ENCODE data around the gene MUTYH. TPM values are rescaled to one million over a fixed set of nuclear protein-coding genes. Genes with fewer than 3 reads are reported as not detected.

MUTYH gene
- total and polyA plus RNA-seq, 2 of the 8 experiments (the other 6 are each of a cell fraction or from before 2014, with no cell fraction given): 51.9 to 65.7 TPM

DNA sequence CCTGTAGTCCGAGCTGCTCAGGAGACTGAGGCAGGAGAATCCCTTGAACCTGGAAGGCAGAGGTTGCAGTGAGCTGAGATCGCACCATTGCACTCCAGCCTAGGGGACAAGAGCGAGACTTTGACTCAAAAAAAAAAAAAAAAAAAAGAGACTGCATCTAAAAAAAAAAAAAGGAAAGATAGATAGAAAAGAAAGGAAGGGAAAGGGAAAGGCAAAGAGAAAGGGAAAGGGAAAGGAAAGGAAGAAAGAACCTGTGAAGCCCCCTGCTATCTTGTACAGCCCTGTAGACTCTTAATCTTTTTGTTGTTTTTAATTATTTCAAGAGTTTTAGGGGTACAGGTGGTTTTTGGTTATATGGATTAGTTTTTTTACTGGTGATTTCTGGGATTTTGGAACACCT, 46.0 kb upstream of the MUTYH start:
- H3K4me1 ChIP-seq (replicated peaks in 1 of 4; ENCODE audit: control insufficient read depth in 3 of 4, insufficient read depth in 4 of 4, low read length in 3 of 4): no peaks in the 10 kb centered on the region
- no peak for FAIRE-seq
- no peak for TF ChIP-seq EP300 (IDR thresholded peaks at IDR 0.05; ENCODE audit: borderline replicate concordance in 1 of 2, low read depth in 2 of 2, low read length in 2 of 2)
- no peak for TF ChIP-seq MAFK (IDR thresholded peaks at IDR 0.05; ENCODE audit: low read depth, low read length)
- TF ChIP-seq, protein P1, sequence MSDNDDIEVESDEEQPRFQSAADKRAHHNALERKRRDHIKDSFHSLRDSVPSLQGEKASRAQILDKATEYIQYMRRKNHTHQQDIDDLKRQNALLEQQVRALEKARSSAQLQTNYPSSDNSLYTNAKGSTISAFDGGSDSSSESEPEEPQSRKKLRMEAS (IDR thresholded peaks at IDR 0.05): no peak
- TF ChIP-seq RAD21 (IDR thresholded peaks at IDR 0.05 in 1 of 2, conservative IDR thresholded peaks at IDR 0.05 in 1 of 2; ENCODE audit: low read depth in 2 of 2, low read length in 2 of 2): no peak
- no peak for TF ChIP-seq NANOG (IDR thresholded peaks at IDR 0.05; ENCODE audit: insufficient read depth, low read depth, low read length, poor library complexity, severe bottlenecking)
- no peak for TF ChIP-seq BRCA1 (IDR thresholded peaks at IDR 0.05; ENCODE audit: low read depth, low read length)
- no peak for TF ChIP-seq TCF12 (IDR thresholded peaks at IDR 0.05; ENCODE audit: low read depth, low read length)
- TF ChIP-seq POU5F1 (IDR thresholded peaks at IDR 0.05; ENCODE audit: low read depth, low read length): no peak
- TF ChIP-seq, protein P2, sequence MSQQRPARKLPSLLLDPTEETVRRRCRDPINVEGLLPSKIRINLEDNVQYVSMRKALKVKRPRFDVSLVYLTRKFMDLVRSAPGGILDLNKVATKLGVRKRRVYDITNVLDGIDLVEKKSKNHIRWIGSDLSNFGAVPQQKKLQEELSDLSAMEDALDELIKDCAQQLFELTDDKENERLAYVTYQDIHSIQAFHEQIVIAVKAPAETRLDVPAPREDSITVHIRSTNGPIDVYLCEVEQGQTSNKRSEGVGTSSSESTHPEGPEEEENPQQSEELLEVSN (IDR thresholded peaks at IDR 0.05): no peak
- TF ChIP-seq SAP30 (IDR thresholded peaks at IDR 0.05; ENCODE audit: insufficient read depth, insufficient replicate concordance, low read length): no peak
- no peak for TF ChIP-seq CEBPB (IDR thresholded peaks at IDR 0.05; ENCODE audit: low read depth, low read length)
- no peak for TF ChIP-seq HDAC6 (IDR thresholded peaks at IDR 0.05; ENCODE audit: low read depth, low read length)
- no peak for TF ChIP-seq SP2 (IDR thresholded peaks at IDR 0.05; ENCODE audit: low read length)
- TF ChIP-seq SIX5 (IDR thresholded peaks at IDR 0.05; ENCODE audit: low read depth, low read length): no peak

More for the DNA sequence above, 46.0 kb upstream of the MUTYH start:
- DNase-seq (ENCODE audit: low read depth in 1 of 2, low spot score in 2 of 2): no peak
- Histone ChIP-seq H4K5ac (ENCODE audit: insufficient read length, low read depth, low read length) (no peak overlapping the region), H3K9me3 (ENCODE audit: insufficient read depth in 2 of 2, low read depth in 1 of 2, low read length in 1 of 2) (no peaks in the 10 kb centered on the region), H3K79me1 (ENCODE audit: low read depth, low read length) (no peaks in the 10 kb centered on the region), H2AFZ (ENCODE audit: low read length) (no peak overlapping the region), H3K56ac (replicated peaks; ENCODE audit: insufficient read length, low read depth, low read length) (no peak overlapping the region), H2BK5ac (ENCODE audit: low read depth, low read length) (no peak overlapping the region), H4K91ac (replicated peaks; ENCODE audit: insufficient read length, low read length) (no peak overlapping the region), H2BK15ac (ENCODE audit: low read length) (no peak overlapping the region), H2AK5ac (ENCODE audit: low read depth, low read length) (no peak overlapping the region), H4K20me1 (replicated peaks in 1 of 2; ENCODE audit: control insufficient read depth in 1 of 2, insufficient read depth in 2 of 2, low read length in 2 of 2) (no peaks in the 10 kb centered on the region), H3K36me3 (ENCODE audit: control insufficient read depth in 2 of 4, insufficient read depth in 4 of 4, low read length in 3 of 4) (no peaks in the 10 kb centered on the region), H4K8ac (ENCODE audit: extremely low read depth, insufficient read depth, low read length) (no peak overlapping the region), H3K4me3 (ENCODE audit: extremely low read depth in 1 of 4, insufficient read depth in 2 of 4, low read depth in 3 of 4, low read length in 4 of 4) (no peak overlapping the region), H3K27ac (ENCODE audit: low read depth, low read length) (no peak overlapping the region), H2BK12ac (ENCODE audit: low read depth, low read length) (no peak overlapping the region), H3K23ac (ENCODE audit: insufficient read length) (no peak overlapping the region), H2BK20ac (ENCODE audit: low read length) (no peak overlapping the region), H3K9ac (replicated peaks in 1 of 4; ENCODE audit: extremely low read depth in 1 of 4, low read depth in 3 of 4, low read length in 3 of 4) (no peak overlapping the region), H3K27me3 (replicated peaks in 1 of 4; ENCODE audit: control insufficient read depth in 3 of 4, extremely low read depth in 1 of 4, insufficient read depth in 3 of 4, low read length in 3 of 4) (no peaks in the 10 kb centered on the region), H2BK120ac (replicated peaks; ENCODE audit: low read depth, low read length) (no peak overlapping the region), H3K79me2 (ENCODE audit: control insufficient read depth in 1 of 2, insufficient read depth in 2 of 2, low read length in 2 of 2) (no peaks in the 10 kb centered on the region), H3K14ac (ENCODE audit: insufficient read length) (no peak overlapping the region), H3K4ac (replicated peaks; ENCODE audit: insufficient read length, low read depth, low read length) (no peak overlapping the region), H3K4me2 (ENCODE audit: insufficient read depth in 1 of 2, low read depth in 2 of 2, low read length in 2 of 2) (no peak overlapping the region), H3K23me2 (ENCODE audit: low read depth, low read length) (no peaks in the 10 kb centered on the region), H3K18ac (ENCODE audit: extremely low read depth, low read length) (no peak overlapping the region)
- POLR2A ChIA-PET (ENCODE audit: partially characterized antibody): no interaction called here
- CTCF ChIA-PET (ENCODE audit: partially characterized antibody): no interaction called here
- WGBS, 2 experiments (ENCODE audit: extremely low coverage in 1 of 2, insufficient coverage in 1 of 2, insufficient read length in 1 of 2, insufficient replicate concordance in 2 of 2, low coverage in 1 of 2, low lambda C conversion rate in 2 of 2, missing lambda C conversion rate in 1 of 2): 87% methylated on average over 3 of the region's 3 CpGs; no CpG with 5 or more reads in 1 of the 2 experiments
